NB4 (cell line): Measurements from ENCODE around the gene AADAT.

ENCODE experiments used
- POLR2A ChIP-seq: IDR thresholded peaks from 2 replicates; pipeline ENCODE4 v1.6.1; 2011; ENCODE audit warnings: mild to moderate bottlenecking; ENCODE audit not compliant: insufficient read length; ENCODE audit errors: extremely low read depth
- TF ChIP-seq, protein P1 (sequence below): IDR thresholded peaks from one replicate; pipeline ENCODE4 v1.5.1; 2012; ENCODE audit warnings: low read depth, low read length

DNA sequence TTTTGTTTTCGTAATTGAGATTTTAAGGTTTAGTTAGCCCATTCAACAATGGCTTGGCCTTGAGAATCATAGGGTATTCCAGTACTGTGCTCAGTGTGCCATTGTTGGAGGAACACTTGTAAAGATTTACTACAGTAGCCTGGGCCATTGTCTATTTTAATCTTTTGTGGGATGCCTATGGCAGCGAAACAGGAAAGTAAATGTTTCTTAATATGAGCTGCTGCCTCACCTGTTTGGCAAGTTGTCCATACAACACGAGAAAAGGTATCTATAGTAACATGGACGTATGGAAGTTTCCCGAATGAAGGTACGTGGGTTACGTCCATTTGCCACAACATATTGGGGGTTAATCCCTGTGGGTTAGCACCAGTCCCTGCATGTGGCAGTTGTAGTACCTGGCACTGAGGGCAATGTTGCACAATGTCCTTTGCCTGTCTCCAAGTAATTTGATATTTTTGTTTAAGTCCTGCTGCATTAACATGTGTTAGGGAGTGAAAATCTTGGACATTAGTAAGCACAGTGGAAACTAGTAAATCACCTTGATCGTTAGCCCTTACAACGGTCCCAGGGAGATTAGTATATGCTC, 38.6 kb upstream of the AADAT start:
- TF ChIP-seq, protein P1, sequence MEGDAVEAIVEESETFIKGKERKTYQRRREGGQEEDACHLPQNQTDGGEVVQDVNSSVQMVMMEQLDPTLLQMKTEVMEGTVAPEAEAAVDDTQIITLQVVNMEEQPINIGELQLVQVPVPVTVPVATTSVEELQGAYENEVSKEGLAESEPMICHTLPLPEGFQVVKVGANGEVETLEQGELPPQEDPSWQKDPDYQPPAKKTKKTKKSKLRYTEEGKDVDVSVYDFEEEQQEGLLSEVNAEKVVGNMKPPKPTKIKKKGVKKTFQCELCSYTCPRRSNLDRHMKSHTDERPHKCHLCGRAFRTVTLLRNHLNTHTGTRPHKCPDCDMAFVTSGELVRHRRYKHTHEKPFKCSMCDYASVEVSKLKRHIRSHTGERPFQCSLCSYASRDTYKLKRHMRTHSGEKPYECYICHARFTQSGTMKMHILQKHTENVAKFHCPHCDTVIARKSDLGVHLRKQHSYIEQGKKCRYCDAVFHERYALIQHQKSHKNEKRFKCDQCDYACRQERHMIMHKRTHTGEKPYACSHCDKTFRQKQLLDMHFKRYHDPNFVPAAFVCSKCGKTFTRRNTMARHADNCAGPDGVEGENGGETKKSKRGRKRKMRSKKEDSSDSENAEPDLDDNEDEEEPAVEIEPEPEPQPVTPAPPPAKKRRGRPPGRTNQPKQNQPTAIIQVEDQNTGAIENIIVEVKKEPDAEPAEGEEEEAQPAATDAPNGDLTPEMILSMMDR: no peak
- TF ChIP-seq POLR2A: no peak
